NCI-H2227 (cell line): Measurements from ENCODE around the gene HSD17B11.
A peak's percentile ranks its signal among the peaks of the same experiment; 100 is the strongest.
"Not testable (repeated sequence)": the region's sequence is repeated elsewhere in the genome, so short reads cannot be mapped to it uniquely, and the experiment has no call there.

Experiments
- DNase-seq: peaks from one replicate; lab custom pipeline; 2025; ENCODE audit not compliant: unreplicated experiment; lab: John Stamatoyannopoulos, UW

Gene HSD17B11

GRCh38 chr4:87406462-87406861 is 15.5 kb upstream of the HSD17B11 start:
- DNase-seq, result no peak

- DNase-seq, result no peak
Observed at GRCh38 chr4:87405211-87405820, 14.3 kb upstream of the HSD17B11 start.

DNA sequence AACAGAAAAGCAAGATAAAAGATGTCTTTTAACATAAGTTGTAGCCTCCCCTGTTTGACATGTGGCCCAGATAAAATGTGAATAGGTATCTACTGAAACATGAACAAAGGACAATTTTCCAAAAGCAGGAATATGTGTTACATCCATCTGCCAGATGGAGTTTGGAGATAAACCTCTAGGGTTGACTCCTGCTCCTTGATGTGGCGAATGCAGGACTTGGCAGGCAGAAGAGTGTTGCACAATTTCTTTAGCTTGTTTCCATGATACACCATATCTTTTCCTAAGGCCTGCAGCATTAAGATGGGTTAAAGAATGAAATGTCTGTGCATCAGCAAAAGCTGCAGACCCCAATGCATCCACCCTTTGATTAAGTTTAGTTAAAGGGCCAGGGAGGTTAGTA is 12.7 kb upstream of the HSD17B11 start:
- DNase-seq, result not testable (repeated sequence)

GRCh38 chr4:87399954-87400353 is 9.0 kb upstream of the HSD17B11 start:
- DNase-seq, result no peak

DNA sequence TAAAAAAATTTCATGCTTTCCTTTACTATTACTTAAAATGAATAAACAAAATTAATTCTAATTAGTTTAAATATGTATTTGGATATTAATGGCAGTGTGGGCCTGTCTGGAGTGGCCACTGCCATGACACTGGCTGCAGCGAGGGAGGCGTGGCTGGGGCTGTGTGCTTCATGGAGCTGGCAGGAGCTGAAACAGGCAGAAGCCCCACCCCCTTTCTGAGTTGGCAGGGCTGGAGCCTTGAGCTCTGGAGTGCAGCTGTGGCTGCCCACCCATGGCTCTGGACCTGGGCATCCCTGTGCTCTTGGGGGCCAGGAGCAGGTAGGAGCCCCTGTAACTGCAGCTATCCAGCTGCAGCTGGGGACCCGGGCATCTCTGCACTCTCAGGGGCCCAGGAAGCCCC is 8.2 kb upstream of the HSD17B11 start:
- DNase-seq, result no peak

GRCh38 chr4:87395851-87396250 is 4.9 kb upstream of the HSD17B11 start:
- DNase-seq, result not testable (repeated sequence)

- DNase-seq, result not testable (repeated sequence)
Observed at GRCh38 chr4:87395073-87395472, 4.1 kb upstream of the HSD17B11 start.

DNA sequence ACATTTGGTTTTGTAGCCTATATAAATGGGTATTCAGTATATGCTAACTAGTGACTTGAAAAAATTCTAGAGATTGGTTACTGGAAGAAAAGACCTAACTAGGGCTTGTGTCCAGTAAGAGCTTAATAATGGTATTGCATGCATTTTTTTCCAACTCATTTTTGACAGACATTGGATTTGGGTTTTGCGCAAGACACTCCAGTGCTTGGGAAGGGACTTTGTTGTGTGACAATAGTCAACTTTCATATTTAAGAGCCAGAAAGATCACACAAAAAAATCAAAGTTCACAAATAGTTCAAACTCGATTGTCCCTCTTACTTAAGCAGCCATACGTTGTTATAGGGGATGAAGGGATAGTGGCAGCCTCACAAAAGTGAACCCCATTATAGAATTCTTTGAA is 1.2 kb upstream of the HSD17B11 start:
- no peak for DNase-seq

DNA sequence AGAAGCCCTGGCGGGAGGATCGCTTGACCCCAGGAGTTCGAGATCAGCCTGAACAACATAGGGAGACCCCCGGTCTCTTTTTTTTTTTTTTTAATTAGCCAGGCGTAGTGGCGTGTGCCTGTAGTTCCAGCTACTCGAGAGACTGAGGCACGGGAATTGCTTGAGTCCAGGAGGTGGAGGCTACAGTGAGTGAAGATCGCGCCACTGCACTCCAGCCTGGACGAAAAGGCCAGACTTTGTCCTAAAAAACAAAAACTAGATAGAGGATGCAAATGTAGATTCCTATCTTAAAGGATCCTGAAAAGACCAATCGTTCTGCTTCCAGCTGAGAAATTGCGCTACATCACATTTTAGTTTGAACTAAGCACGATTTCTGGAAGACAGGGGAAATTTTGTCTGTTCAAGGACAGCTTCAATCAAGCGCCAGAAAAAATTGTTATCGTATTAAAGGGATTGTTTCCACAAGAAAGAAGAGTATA is 627 bp upstream of the HSD17B11 start:
- DNase-seq, result no peak

GRCh38 chr4:87390551-87390890 is 467 bp downstream of the HSD17B11 start:
- DNase-seq, result peak; percentile 17

GRCh38 chr4:87390055-87390454 is 933 bp downstream of the HSD17B11 start:
- peak; percentile 5 for DNase-seq

- DNase-seq, result no peak
Observed at GRCh38 chr4:87388901-87389300, 2.1 kb downstream of the HSD17B11 start.

DNA sequence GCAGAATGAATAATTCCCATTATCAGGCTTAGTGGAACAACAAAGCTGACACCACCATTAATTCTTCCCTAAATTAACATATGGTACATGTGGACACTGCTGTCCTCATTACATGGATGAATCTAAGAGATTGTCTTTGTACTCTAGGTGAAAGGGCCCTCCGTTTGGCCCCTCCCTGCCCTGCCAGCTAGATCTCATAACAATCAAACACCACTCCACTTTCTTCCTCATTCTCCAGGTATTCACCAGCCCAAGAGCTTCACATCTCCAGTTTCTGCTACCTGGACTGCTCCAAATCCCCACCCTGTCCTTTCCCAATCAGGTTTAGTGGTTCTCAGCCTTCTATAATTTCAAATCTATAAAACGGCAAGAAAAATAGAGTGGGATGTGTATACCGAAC is 3.8 kb downstream of the HSD17B11 start:
- DNase-seq, result no peak

DNA sequence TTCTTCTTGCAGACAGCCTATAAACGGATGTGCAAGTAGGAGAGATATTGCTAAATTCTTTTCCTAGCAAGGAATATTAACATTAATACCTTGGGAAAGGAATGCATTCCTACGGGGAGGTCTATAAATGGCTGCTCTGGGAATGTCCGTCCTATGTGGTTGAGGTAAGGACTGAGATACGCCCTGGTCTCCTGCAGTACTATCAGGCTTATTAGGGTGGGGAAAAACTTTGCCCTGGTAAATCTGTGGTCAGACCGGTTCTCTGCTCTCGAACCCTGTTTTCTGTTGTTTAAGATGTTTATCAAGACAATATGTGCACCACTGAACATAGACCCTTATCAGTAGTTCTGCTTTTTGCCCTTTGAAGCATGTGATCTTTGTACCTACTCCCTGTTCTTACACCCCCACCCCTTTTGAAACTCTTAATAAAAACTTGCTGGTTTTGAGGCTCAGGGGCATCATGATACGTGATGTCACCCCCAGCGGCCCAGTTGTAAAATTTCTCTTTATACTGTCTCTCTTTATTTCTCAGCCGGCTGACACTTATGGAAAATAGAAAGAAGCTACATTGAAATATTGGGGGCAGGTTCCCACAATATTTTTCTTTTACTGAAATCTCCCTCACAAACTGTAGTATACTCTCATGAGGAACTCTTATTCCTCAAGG is 6.4 kb downstream of the HSD17B11 start:
- DNase-seq, result not testable (repeated sequence)

DNA sequence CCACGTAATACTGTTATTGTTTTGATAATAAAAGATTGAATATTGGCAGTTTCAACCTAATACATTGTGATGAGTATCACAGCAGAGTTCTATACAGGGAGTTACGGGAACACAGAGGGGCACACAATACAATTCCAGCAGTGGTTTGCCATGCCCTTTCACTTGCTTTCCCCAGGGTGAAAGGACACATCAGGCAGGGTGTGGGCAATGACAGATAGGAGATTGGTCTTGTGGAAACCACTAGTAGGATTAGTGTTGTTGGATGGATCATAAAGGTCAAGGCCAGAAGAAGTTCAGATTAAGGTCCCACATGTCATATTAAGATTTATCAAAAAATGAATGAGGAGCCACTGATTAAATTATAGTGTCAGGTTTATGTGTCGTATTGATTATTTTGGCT is 8.1 kb downstream of the HSD17B11 start:
- no peak for DNase-seq

DNA sequence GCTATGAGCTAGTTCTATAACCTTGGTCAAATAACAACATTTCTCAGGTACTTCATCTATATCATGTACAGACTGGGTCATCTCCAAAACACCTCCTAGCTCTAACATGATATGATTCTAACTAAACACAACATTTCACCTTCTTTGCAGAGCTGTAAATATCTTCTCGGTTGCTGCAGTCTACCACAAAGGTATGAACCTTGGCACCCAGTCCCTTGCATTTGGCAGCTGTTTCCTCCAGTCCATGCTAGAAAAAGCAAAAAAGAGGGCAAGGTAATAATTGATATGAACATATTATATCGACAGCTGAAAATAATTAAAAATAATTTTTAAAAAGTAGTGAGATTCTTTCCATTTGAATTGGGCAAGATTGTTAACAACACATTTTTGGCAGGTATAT is 8.9 kb downstream of the HSD17B11 start:
- no peak for DNase-seq

DNA sequence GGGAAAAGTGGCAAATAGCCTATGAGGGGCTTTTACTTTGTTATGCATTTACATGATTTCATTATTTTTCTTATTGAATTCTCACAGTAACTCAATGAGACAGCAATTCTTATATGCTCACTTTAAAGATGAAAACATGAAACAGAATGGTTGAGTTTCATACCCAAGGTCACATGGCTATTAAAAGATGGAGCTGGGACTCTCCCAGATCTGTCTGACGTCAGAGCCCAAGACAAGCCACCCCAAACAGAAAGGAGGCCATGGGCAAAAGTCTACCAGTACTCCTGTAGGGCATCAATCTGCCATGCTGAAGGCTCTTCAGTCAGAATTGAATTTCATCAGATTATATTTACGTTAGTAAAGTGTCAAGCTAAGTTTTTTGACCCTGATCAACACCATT is 13.2 kb downstream of the HSD17B11 start:
- no peak for DNase-seq

- peak; percentile 2 for DNase-seq
Observed at GRCh38 chr4:87375719-87376291, 15.2 kb downstream of the HSD17B11 start.

DNA sequence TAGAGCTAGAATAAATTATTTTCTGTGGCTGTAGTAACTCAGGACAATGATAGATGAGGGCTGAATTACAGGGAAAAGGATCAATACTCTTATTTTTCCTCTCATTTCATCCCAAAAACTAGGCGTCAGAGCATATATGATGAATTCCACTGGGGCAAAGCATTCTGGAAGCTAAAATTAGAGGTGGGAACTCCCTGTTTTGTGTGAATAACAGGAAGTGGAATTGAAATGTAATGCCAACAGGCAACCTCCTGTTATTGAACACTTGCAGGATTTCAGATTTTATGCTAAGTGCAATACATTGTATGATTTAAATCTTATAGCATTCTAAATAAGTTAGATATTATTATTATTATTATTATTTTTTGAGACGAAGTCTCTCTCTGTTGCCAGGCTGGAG is 20.9 kb downstream of the HSD17B11 start:
- DNase-seq, result no peak

DNA sequence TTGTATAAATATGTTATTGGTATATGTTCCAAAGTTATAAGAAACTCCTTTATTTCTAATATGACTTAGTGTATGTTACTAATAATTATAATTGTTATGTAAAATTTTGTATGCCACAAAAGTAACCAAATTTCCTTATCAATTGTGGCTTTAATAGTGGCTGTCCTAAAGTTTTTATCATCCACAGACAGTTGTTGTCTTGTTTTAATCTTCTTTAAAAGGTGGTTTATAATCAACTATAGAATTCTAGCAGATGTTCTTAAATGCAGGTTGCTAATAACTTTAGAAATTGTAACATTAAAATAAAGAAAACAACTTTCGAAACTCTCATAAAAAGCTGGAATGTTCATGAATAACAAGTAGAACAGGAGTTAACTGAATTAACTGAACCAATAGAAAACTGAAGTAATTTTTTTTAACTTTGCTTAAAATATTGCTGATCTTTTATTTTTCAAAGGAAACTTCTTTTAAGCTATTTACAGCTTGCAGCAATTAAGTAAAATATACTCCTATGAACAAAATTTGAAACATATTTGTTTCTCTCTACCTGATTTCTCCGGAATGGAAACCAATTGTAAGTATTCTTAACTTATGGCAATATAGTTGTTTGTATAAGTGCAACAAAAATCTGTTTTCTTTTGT is 24.3 kb downstream of the HSD17B11 start:
- no peak for DNase-seq

DNA sequence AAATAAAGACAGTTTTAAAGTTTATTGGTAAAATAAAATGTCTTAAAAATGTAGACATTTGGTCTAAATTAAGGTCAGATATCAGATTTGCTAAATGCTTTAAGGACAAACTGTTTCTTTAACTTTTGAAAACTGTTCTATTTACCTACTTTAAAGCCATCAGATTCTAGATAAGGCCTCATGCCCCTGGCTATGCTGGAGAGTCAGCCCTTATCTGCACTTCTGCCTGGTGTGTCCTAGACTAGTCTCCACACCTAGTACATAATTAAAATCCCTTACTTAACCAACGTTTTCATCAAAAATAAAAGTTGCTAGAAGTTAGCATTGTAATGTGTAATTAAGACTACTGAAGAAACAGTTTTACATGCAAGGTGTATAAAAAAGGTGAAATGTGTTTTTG is 25.6 kb downstream of the HSD17B11 start:
- DNase-seq, result no peak

GRCh38 chr4:87363552-87363951 is 27.4 kb downstream of the HSD17B11 start:
- DNase-seq, result no peak
